MM.1S (cell line): ENCODE results near the gene PPM1H.

Source experiments
- DNase-seq: peaks from one replicate; pipeline ENCODE4 v3.0.0-alpha.2; 2015
- H2AFZ ChIP-seq: fragments of 300-600 bp; sonication (generic); 2 replicates; pipeline ENCODE4 v1.6.0; 2016; ENCODE audit warnings: antibody characterized with exemption, low read length
- H3F3A ChIP-seq: fragments of 300-600 bp; sonication (generic); 2 replicates; pipeline ENCODE4 v1.6.1; 2016; ENCODE audit warnings: mild to moderate bottlenecking, antibody characterized with exemption, low read length, moderate library complexity, mixed read lengths; ENCODE audit not compliant: insufficient read depth
- H3K27ac ChIP-seq: fragments of 300-600 bp; sonication (generic); 2 replicates; pipeline ENCODE4 v1.5.1; 2016; ENCODE audit warnings: mild to moderate bottlenecking, low read length
- H3K27me3 ChIP-seq: fragments of 300-600 bp; sonication (generic); replicated peaks from 2 replicates; pipeline ENCODE4 v1.6.0; 2016; ENCODE audit warnings: low read length; ENCODE audit not compliant: insufficient read depth
- H3K36me3 ChIP-seq: fragments of 300-600 bp; sonication (generic); replicated peaks from 2 replicates; pipeline ENCODE4 v1.6.1; 2016; ENCODE audit warnings: mild to moderate bottlenecking, low read length, mixed read lengths; ENCODE audit not compliant: insufficient read depth
- H3K4me1 ChIP-seq: fragments of 300-600 bp; sonication (generic); 2 replicates; pipeline ENCODE4 v1.6.1; 2016; ENCODE audit warnings: low read length, mixed read lengths
- H3K4me2 ChIP-seq: fragments of 300-600 bp; sonication (generic); 2 replicates; pipeline ENCODE4 v1.6.0; 2016; ENCODE audit warnings: low read depth, low read length
- H3K4me3 ChIP-seq: fragments of 300-600 bp; sonication (generic); 2 replicates; pipeline ENCODE4 v1.5.1; 2016; ENCODE audit warnings: low read length, mixed read lengths
- H3K79me2 ChIP-seq: fragments of 300-600 bp; sonication (generic); 2 replicates; pipeline ENCODE4 v1.6.1; 2016; ENCODE audit warnings: mixed run types, low read length, mixed read lengths
- H3K9ac ChIP-seq: fragments of 300-600 bp; sonication (generic); 2 replicates; pipeline ENCODE4 v1.6.1; 2016; ENCODE audit warnings: low read length, mixed read lengths
- H3K9me2 ChIP-seq: fragments of 300-600 bp; sonication (generic); replicated peaks from 2 replicates; pipeline ENCODE4 v1.6.1; 2016; ENCODE audit warnings: mild to moderate bottlenecking, low read length, mixed read lengths; ENCODE audit not compliant: insufficient read depth
- H3K9me3 ChIP-seq: fragments of 300-600 bp; sonication (generic); replicated peaks from 2 replicates; pipeline ENCODE4 v1.6.1; 2016; ENCODE audit warnings: mild to moderate bottlenecking, low read length, mixed read lengths; ENCODE audit not compliant: insufficient read depth
- H4K20me1 ChIP-seq: fragments of 300-600 bp; sonication (generic); 2 replicates; pipeline ENCODE4 v1.6.1; 2016; ENCODE audit warnings: mild to moderate bottlenecking, low read length, moderate library complexity, mixed read lengths; ENCODE audit not compliant: insufficient read depth
- CTCF ChIP-seq: fragments of 300-600 bp; sonication (generic); IDR thresholded peaks from 2 replicates; pipeline ENCODE4 v1.5.1; 2016; ENCODE audit warnings: antibody characterized with exemption, low read length, mixed read lengths
- EZH2 ChIP-seq: fragments of 300-600 bp; sonication (generic); optimal IDR thresholded peaks from 2 replicates; pipeline ENCODE3; 2017; ENCODE audit warnings: low read depth, mild to moderate bottlenecking, antibody characterized with exemption, low read length, mixed read lengths
- EZH2phosphoT487 ChIP-seq: fragments of 300-600 bp; sonication (generic); IDR thresholded peaks from 2 replicates; pipeline ENCODE4 v1.6.1; 2018; ENCODE audit warnings: antibody characterized with exemption, low read length

PPM1H gene

GRCh38 chr12:62907078-62907477 is 27.9 kb downstream of the PPM1H start:
- H3F3A ChIP-seq = no peaks in the 10 kb centered on the region
- no peak overlapping the region for H2AFZ ChIP-seq
- DNase-seq = no peak
- no peak overlapping the region for H3K4me3 ChIP-seq
- TF ChIP-seq CTCF = no peak
- TF ChIP-seq EZH2phosphoT487 = no peak
- TF ChIP-seq EZH2 = no peak
- no peak overlapping the region for H3K4me2 ChIP-seq
- no peaks in the 10 kb centered on the region for H3K79me2 ChIP-seq
- no peak overlapping the region for H3K27ac ChIP-seq
- H3K9me3 ChIP-seq = no peaks in the 10 kb centered on the region
- no peaks in the 10 kb centered on the region for H3K27me3 ChIP-seq
- H4K20me1 ChIP-seq = no peaks in the 10 kb centered on the region
- H3K9ac ChIP-seq = no peak overlapping the region
- no peaks in the 10 kb centered on the region for H3K9me2 ChIP-seq
- peaks cover 9% of the 10 kb centered on the region; the same call in 1 of the 2 replicates for H3K4me1 ChIP-seq
- H3K36me3 ChIP-seq = no peaks in the 10 kb centered on the region

- Histone ChIP-seq H2AFZ (no peak overlapping the region), H4K20me1 (no peaks in the 10 kb centered on the region), H3F3A (no peaks in the 10 kb centered on the region), H3K36me3 (no peaks in the 10 kb centered on the region), H3K79me2 (no peaks in the 10 kb centered on the region), H3K27me3 (no peaks in the 10 kb centered on the region), H3K27ac (no peak overlapping the region), H3K4me1 (peaks cover 9% of the 10 kb centered on the region; the same call in 1 of the 2 replicates), H3K4me2 (0 out of 2 replicates have a peak overlapping the region, but pooled peaks have one; percentile 9), H3K9me2 (no peaks in the 10 kb centered on the region), H3K9ac (no peak overlapping the region), H3K4me3 (no peak overlapping the region), H3K9me3 (no peaks in the 10 kb centered on the region)
- TF ChIP-seq CTCF (no peak), EZH2 (no peak), EZH2phosphoT487 (no peak)
- DNase-seq = peak; percentile 27
Measured at GRCh38 chr12:62903151-62903550, 31.8 kb downstream of the PPM1H start.

GRCh38 chr12:62900686-62901272 is 34.2 kb downstream of the PPM1H start:
- H3K27me3 ChIP-seq = no peaks in the 10 kb centered on the region
- no peaks in the 10 kb centered on the region for H3K9me2 ChIP-seq
- H3K4me3 ChIP-seq = no peak overlapping the region
- no peaks in the 10 kb centered on the region for H3F3A ChIP-seq
- no peak for DNase-seq
- H3K9me3 ChIP-seq = no peaks in the 10 kb centered on the region
- H4K20me1 ChIP-seq = no peaks in the 10 kb centered on the region
- no peak overlapping the region for H3K27ac ChIP-seq
- H3K79me2 ChIP-seq = no peaks in the 10 kb centered on the region
- TF ChIP-seq EZH2phosphoT487 = no peak
- TF ChIP-seq CTCF = no peak
- TF ChIP-seq EZH2 = no peak
- H3K9ac ChIP-seq = no peak overlapping the region
- H3K36me3 ChIP-seq = no peaks in the 10 kb centered on the region
- no peak overlapping the region for H3K4me2 ChIP-seq
- no peak overlapping the region for H2AFZ ChIP-seq
- peaks cover 9% of the 10 kb centered on the region; the same call in 1 of the 2 replicates for H3K4me1 ChIP-seq
